GM04504 (cell line): ENCODE data around the gene TPCN1.

Experiments used
- DNase-seq: peaks from one replicate; pipeline ENCODE4 v3.0.0-alpha.2; 2012; ENCODE audit warnings: low read depth

TPCN1 gene

DNA sequence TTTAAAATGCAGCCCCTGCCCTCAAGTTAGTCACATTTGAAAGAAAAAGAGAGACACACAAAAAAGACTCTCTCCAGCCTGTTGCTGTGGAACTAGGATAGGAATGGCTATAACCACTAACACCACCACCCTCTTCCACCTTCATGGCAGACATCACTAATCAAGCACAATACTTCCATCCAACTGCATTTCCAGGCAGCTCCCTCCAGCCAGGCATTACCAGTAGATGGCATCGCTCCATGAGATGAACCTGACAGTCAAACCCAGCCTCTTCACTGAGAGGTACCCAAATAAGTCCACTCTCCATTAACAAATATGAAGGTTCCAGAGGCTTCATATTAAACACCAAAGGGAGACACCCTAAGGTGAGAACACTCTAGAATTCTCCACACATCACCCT is 89.2 kb downstream of the TPCN1 start:
- no peak for DNase-seq

DNA sequence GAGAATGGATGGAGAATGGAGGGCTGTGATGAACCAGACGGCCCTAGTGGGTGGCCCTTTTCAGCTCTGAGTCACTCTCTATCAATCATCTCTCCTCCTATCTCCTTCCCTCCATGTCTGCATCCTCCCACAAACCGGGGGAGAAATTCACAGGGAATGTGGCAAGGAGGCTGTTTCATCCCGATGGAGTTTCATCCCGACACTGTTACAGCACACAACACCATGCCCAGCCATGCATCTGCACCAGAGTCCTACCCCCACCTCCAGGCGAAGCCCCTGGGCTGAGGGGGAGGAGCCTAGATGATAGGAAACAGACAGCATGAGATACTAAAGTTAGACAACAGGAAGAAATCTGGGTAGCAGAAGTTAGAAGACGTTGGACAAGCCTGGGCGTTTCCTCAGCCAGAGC is 92.9 kb downstream of the TPCN1 start:
- DNase-seq, result no peak

DNA sequence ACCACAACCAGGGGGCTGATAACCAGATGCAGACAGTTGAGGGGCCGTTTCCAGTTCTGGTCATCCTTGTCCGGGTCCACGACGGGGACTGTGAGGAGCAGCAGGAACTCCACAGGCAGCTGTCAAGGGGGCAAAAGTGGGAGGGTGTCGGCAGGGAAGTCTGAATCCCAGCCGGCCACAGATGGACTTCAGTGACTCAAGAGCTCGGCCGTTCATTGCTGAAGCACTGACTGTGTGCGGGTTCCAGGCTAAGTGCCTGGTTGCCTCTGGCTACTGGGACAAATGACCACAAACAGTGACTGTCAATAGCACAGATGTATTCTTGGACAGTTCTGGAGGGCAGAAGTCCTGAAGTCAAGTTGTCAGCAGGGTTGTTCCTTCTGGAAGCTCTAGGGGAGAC is 94.1 kb downstream of the TPCN1 start:
- DNase-seq, result no peak

DNA sequence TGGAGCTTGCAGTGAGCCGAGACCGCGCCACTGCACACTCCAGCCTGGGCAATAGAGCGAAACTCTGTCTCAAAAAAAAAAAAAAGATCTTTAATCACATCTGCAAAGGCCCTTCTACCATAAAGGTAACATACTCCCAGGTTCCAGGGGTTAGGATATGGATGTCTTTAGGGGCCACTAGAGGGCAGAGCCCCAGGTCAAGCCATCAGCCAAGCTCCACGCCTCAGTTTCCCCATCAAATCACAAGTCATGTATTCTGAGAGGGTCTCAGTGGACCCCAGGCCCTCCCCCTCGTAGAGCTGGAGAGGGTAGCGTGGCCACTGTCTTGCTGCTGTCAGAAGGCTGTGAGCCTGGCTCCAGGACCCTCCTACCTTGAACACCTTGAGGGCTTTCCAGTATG is 94.9 kb downstream of the TPCN1 start:
- no peak for DNase-seq

DNA sequence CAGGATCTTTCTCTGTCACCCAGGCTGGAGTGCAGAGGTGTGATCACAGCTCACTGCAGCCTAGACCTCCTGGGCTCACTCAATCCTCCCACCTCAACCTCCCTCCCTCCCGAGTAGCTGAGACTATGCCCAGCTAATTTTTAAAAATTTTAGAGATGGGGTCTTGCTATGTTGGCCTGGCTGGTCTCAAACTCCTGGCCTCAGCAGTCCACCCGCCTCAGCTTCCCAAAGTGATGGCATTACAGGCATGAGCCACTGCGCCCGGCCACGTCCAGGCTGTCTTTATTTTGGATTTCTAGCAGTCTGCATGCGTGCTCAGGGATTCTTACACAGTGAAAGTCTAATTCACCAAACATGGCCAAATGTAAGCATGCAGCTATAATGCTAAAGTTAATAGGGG is 95.9 kb downstream of the TPCN1 start:
- no peak for DNase-seq

DNA sequence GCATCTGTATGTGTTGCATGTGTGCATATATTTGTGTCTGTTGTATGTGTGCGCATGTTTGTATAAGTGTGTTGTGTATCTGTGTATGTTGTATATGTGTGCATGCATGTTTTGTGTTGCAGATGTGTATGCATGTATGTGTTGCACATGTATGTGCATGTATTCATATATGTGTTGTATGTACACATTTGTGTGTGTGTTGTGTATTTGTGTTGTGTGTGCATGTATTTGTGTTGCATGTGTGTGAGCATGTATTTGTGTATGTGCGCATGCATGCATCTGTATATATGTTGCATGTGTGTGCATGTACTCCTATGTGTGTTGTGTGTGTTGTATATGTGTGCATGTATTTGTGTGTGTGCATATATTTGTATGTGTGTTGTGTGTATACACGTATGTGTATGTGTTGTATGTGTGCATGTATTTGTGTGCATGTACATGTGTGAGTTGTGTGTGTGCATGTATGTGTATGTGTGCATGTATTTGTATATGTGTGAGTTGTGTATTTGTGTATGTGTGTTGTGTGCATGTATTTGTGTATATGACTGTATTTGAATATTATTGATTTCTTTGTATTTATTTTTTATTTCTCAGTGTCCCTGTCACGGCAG is 96.9 kb downstream of the TPCN1 start:
- no peak for DNase-seq

DNA sequence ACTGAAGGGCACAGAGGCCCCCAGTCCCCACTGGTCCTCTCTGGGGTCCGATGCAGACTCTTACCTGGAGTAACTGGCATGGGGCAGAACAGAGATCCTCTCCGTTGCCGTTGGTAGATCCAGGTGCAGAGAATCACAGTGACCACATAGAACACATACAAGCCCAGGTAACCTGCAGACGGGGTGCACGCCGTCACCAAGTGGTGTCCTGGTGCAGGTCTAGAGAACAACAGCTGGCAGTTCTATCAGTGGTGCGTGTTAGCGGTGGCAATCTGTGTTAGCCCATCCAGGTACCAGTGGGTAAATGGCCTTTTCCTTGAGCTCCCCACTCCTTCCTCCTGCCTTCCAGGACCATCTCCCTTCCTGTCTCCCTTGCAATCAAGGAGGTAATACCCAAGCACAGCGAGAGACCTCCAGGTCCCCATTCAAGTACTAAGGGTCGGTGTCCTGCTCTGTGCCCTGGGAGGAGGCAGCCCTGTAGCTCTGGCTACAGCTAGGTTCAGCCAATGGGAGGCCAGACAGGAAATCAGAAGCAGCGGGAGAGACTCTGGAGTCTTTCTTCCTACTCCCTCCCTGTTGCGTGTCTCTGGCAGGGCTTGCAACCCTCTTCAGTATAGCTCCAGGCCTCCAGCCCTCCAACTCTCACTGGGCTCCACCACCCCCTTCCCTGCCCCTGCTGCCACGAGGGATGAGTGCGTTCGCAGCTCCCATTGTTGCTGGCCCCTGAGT is 97.8 kb downstream of the TPCN1 start:
- DNase-seq, result no peak

DNA sequence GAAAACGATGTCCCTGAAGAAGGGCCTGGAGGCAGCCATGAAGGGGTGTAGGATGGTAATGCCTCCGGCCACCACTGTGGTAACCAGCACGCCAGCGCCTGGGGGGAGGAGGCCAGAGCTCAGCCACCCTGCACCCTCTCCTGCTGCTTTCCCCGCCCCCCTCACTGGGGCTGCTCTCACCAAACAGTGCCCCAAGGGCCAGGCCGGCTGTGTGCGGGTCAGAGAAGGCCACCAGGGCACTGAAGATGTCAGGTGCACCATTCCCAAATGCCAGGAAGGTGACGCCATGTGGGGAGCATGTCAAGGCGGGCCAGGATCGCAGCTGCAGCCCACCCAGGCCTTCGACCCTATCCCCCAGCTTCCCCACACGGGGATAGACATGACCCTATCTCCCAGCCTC is 99.1 kb downstream of the TPCN1 start:
- DNase-seq, result no peak

DNA sequence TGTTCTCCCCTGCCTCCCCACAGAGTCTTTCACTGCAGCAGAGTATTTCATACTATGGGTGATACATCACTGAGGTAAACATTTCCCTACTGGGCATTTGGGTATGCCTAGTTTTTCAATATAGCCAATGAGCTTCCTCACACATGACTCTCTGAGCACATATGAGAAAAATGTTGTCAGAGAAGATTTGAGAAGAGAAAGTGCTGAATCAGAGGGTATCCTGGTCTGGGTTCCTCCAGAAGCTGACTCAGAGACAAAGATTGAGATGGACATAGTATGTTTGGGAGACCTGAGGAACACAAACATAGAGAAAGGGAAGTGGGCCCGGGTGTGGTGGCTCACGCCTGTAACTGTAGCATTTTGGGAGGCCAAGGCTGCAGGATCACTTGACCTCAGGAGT is 101.1 kb downstream of the TPCN1 start:
- DNase-seq, result peak; percentile 71

DNA sequence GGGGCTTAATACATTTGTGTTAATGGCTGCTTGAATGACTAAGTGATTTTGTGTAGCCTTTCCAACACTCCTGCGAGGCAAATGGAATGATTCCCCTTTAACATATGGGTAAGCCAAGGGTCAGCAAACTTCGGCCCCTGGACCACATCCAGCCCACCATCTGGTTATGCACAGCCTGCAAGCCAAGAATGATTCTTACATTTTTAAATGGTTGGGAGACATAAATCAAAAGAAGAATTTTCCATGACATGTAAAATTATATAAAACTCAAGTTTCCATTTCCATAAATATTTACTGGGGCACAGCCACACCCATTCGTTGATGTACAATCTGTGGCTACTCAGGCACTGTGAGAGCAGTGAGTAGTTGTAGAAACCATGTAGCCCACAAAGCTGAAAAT is 104.7 kb downstream of the TPCN1 start:
- peak; percentile 85 for DNase-seq

DNA sequence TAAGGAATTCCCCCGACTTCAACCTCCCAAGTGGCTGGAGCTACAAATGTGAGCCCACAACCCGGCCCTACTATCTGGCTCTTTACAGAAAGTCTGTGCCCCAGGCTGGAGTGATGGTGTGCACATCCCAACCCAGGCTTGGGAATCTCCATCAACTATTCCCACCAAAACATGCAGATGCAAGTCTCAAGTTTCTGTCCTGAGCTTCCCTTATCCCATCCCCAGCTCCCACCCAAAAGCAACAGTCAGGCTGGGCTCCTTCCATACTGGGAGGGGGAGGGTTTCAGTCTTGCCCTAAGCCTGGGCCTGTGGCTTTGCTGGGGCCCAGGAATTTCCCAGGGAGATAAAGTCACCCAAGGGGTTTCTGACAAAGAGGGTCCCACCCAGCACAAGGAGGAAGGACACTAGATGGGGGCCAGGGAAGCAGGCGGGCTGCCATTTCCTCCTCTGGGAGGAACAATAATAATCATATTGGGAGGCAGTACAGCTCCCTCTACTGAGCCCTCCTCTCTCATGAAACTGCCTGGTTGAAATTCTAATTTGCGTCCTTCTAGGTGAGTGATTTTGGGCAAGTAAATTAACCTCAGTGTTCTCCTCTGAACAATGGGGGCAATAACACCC is 105.6 kb downstream of the TPCN1 start:
- no peak for DNase-seq

DNA sequence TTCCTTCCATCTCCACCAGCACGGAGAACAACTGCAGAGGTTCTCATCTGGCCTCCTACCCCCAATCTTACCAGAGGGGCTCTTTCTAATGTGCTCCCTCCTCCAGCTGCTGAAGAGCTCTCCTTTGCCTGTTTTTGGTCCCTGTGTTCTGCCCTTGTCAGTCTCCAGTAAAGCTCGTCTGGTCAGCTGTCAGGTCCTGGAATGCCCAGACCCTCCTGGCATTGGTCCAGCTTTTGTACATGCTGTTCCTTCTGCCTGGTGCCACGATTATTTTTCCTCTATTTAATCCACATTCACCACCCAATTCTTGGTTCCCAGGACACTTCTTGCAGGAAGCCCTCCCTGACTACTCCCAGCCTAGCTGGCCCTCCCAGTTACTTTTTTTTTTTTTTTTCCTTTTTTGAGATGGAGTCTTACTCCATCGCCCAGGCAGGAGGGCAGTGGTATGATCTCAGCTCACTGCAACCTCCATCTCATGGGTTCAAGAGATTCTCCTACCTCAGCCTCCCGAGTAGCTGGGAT is 107.2 kb downstream of the TPCN1 start:
- DNase-seq, result no peak

DNA sequence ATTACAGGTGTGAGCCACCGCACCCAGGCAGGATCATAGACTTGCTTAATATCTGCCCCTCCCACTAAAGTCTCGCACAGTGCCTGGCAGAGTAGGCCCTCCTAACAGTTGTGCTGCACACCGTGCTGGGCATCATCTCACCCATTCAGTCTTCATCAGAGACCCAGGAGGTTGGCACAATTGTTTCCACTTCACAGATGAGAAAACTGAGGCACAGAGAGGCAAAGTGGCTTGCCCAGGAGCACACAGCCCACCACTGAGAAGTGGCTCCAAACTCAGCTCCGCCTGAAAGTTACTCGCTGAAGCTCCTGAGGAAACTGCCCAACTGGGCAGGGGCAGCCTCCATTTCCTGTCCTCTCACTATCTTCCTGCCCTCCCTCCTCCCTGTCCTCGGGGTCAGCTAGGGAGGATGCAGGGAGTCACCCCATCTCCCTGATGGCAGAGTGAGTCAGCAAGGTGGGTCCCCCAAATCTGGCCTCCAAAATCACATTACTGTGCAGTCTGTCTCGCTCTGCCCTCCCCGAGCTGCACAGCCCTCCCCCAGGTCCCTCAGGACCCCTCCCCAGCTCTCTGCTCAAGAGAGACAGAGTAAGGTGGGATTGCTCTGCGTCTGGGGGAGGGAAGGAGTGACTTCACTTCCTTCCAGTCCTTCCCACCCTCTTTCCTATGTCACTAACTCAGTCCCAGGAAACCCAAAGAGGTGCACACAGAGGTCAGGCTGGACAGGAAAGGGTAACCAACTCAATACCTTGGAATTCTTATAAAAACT is 107.9 kb downstream of the TPCN1 start:
- DNase-seq, result no peak

DNA sequence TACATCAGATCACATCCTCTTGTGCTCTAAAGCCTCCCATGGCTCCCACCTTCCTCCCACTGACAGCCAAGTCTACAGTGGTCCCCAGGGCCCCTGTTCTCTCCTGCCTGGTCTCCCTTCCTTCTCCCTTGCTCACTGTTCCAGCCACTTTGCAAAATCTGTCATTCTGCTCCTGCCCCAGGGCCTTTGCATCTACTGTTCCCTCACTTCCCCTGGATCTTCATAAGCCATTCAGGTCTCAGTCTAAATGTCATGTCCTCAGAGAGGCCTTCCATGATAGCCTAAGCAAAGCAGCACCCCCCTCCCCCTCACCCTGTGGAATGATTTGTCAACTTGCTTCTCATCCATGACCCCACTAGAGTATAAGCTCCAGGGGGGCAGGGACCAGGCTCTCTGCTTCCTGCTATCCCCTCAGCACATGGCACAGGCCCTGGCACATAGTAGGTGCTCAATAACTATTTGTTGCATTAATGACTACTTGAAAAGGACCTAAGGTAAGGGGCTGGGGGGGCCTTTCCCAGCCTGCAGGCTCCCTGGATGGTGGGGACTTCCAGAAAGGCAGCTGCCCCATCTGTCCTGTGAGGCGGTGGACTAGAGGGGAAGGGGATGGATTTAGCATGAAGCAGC is 108.6 kb downstream of the TPCN1 start:
- DNase-seq, result no peak

DNA sequence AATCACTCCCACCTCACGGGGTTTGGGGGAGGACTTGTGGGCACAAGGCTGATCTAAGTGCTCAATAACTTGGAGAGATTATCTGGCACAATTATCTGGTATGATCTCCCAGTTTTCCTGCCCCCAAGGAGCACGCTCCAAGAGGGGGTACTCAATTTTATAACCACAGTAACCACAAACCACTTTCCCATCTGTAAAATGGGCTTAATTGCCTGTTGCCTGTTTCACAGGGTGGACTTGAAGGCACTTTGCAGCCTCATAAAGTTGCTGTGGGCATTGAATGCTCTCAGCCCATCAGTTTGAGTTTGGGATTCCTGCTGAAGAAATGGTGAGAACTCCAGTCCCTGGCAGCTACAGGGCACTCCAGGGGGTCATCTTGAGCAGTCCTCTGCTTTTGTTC is 109.2 kb downstream of the TPCN1 start:
- no peak for DNase-seq

DNA sequence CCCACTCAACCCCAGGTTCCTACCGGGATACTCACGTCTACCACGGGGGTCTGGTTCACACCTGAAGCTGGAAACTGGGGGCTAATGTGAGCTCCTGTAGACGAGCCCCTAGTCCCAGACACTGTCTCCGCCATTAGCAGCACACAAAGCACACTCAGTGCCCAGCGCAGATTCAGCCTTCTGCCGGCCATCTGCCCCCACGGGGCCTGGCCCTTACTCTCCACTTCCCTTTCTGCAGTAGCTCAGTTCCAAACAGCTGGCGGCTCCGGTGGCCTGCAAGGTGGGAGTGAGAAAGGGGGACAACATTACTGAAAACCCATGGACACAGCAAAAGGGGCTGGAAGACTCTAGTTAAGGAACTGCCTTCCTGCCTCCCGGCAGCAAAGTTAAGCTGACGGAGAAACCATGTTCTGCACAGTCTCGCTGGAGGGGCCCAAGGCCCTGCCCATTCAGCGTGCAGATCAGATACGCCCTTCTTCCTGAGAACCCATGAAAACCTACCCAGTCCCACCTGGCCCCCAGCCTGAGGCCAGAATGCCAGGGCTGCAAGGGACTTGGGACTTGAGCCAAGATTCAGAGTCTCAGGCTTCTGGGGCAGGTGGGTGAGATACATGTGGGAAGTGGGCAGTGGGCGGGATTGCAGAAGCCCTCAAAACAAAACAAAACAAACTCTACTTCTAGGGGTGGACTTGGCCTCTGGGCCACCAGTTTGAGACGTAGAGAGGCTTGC is 111.6 kb downstream of the TPCN1 start:
- no peak for DNase-seq

DNA sequence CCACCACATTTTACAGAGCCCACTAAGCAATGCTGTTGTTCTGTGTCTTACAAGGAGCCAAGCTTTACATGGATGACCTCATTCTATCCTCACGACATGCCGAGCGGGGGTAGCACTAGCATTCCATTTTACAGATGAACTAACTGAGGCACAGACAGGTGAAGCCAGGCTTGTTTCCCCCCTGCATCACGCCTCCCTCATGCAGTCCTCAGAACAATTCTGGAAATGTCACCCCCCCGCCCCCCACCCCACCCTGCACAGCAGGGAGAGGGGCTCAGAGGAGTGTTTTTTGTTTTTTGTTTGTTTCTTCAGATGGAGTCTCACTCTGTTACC is 112.1 kb downstream of the TPCN1 start:
- DNase-seq, result no peak

DNA sequence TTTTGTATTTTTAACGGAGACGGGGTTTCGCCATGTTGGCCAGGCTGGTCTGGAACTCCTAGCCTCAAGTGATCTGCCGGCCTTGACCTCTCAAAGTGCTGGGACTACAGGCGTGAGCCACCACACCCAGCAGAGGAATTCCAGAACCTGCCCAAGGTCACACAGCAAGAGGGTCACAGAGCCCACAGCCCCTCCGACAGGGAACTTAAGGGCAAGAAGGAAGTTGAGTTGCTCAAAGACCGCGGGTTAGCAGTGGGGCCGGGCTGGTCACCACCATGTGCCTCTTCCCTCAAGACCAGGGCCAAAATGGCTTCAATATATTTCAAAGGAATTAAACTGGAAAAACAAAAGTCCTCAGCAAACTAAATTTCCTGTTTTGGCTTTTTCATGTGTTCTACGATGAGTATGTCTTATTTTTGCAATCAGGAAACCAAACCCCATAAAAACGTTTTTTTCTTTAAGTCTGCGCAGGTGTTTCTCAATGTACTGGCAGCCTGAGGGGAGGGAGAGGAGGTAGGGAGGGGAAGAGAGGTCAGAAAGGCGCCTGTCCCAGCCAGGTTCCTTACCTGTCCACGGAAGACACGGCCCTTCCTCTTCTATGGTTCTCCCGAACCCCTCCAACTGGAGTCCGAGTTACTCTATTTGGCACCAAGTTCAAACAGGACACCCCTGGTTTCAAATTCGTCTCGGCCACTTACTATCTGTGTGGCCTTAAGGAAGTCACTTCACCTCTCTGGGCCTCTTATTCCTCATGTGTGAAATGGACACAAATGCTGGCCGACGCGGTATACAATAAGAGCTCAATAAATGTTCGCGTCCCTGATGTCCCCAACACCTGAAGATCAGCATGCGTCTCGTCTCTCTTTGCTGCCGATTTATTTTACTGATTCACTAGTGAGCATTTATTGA is 112.9 kb downstream of the TPCN1 start:
- no peak for DNase-seq

DNA sequence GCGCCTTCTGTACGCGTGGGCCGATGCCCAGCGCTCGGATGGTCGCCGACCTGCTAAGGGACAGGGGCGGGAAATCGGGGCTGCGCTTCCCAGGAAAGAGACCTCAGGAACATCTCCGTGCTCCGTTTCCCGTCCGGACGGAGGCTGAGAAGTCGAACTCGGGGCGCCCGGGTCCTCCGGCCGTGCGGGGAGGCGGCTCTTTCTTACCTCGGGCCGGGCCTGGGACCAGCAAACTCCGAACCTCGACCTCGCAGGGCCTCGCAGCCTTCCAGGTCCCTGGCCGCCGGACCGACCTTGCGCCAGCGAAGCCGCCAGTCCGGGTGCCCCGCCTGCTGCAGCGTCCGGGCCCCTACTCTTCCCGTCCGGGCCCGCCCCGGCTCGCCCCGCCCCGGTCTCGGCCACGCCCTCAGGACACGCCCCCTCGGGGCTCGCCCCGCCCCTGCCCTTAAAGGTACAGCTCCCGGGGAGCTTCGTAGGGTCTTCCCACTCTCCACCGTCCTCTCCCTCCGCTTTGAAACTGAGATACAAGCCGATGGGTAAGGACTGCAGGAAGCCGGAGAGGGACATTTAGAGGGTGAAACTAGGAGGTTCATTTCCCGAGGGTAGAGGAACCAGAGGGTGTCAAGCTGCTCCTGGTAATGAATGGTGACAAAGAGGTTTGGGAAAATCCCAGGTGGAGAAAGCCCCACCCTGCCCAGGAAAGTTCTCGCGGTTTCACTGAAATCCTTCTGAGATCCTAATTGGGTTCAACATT is 113.7 kb downstream of the TPCN1 start, which contains the start of gene SLC8B1:
SLC8B1 (minus strand) TSS at position 324 of the 754 bp plus-strand sequence. CDS start 2,231 bp downstream, outside the sequence.
- no peak for DNase-seq

DNA sequence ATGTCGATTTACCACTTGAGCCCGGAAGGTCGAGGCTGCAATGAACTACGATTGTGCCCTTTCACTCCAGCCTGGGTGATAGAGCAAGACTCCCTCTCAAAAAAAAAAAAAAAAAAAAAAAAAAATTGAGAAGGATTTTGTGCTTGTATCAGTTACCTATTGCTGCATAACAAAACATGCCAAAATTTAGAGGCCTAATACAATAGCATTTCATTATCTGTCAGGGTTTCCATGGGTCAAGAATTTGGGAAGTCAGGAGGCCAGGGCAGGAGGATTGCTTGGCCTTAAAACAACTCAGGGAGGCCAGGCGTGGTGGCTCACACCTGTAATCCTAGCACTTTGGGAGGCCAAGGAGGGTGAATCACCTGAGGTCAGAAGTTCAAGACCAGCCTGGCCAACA is 118.3 kb downstream of the TPCN1 start:
- DNase-seq, result no peak
